WERI-Rb-1 (cell line): ENCODE measurements around the gene BCAP31.
"Not testable (repeated sequence)": the region's sequence is repeated elsewhere in the genome, so short reads cannot be mapped to it uniquely, and the experiment has no call there.

Source experiments
- DNase-seq: peaks from one replicate; pipeline ENCODE4 v3.0.0-alpha.2; 2020
- H3K27ac ChIP-seq: fragments of 250-450 bp; sonication (Bioruptor Pico); 2 replicates; pipeline ENCODE4 v1.5.1; 2020; ENCODE audit warnings: mild to moderate bottlenecking, moderate library complexity
- H3K27me3 ChIP-seq: fragments of 250-450 bp; sonication (Bioruptor Pico); 2 replicates; pipeline ENCODE4 v1.5.1; 2021; ENCODE audit warnings: mild to moderate bottlenecking, low read depth, moderate library complexity; ENCODE audit not compliant: insufficient read depth, severe bottlenecking
- H3K36me3 ChIP-seq: fragments of 250-450 bp; sonication (Bioruptor Pico); 2 replicates; pipeline ENCODE4 v1.5.1; 2020; ENCODE audit warnings: mild to moderate bottlenecking, moderate library complexity
- H3K4me3 ChIP-seq: 2 replicates; pipeline ENCODE4 v1.5.1; 2011; ENCODE audit warnings: low read depth, mild to moderate bottlenecking, control low read depth, low read length
- H3K9me3 ChIP-seq: fragments of 250-450 bp; sonication (Bioruptor Pico); 2 replicates; pipeline ENCODE4 v1.5.1; 2021; ENCODE audit warnings: mild to moderate bottlenecking, moderate library complexity; ENCODE audit not compliant: severe bottlenecking
- CTCF ChIP-seq: IDR thresholded peaks from 2 replicates; pipeline ENCODE4 v1.5.1; 2011; ENCODE audit warnings: low read depth, mild to moderate bottlenecking, control low read depth, inconsistent platforms, low read length

Gene BCAP31

GRCh38 chrX:153708415-153708814 lies 15.8 kb downstream of the BCAP31 start:
- no peaks in the 10 kb centered on the region for H3K9me3 ChIP-seq
- peak; percentile 93 for DNase-seq
- no peak overlapping the region for H3K4me3 ChIP-seq
- TF ChIP-seq CTCF = peak; percentile 85
- no peaks in the 10 kb centered on the region for H3K27me3 ChIP-seq
- no peak overlapping the region for H3K27ac ChIP-seq
- peaks cover 31% of the 10 kb centered on the region for H3K36me3 ChIP-seq

DNA sequence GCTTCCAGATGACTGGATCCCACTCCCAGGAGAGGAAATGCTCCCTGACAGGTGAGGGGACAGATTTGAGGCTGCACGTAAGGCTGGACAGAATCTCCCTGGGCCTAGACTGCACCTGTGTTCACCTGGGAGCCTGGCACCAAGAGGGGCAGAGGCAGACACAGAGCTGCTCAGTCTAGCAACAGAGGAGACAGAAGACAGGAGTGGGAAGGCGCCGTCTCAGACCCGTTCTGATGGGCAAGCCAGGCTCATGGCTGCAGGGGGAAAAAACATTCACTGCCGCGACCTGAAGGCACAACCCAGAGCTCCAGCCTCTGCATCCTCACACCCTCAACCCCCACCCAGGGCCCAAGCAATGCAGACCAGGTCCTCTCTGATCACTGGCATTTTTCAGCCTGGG lies 16.8 kb downstream of the BCAP31 start:
- H3K27ac ChIP-seq = no peak overlapping the region
- no peaks in the 10 kb centered on the region for H3K9me3 ChIP-seq
- H3K4me3 ChIP-seq = no peak overlapping the region
- no peak for DNase-seq
- peaks cover 30% of the 10 kb centered on the region for H3K36me3 ChIP-seq
- TF ChIP-seq CTCF = no peak
- no peaks in the 10 kb centered on the region for H3K27me3 ChIP-seq

GRCh38 chrX:153706799-153707198 lies 17.4 kb downstream of the BCAP31 start:
- no peak for DNase-seq
- peaks cover 30% of the 10 kb centered on the region for H3K36me3 ChIP-seq
- no peaks in the 10 kb centered on the region for H3K27me3 ChIP-seq
- no peak overlapping the region for H3K27ac ChIP-seq
- TF ChIP-seq CTCF = no peak
- no peak overlapping the region for H3K4me3 ChIP-seq
- no peaks in the 10 kb centered on the region for H3K9me3 ChIP-seq

DNA sequence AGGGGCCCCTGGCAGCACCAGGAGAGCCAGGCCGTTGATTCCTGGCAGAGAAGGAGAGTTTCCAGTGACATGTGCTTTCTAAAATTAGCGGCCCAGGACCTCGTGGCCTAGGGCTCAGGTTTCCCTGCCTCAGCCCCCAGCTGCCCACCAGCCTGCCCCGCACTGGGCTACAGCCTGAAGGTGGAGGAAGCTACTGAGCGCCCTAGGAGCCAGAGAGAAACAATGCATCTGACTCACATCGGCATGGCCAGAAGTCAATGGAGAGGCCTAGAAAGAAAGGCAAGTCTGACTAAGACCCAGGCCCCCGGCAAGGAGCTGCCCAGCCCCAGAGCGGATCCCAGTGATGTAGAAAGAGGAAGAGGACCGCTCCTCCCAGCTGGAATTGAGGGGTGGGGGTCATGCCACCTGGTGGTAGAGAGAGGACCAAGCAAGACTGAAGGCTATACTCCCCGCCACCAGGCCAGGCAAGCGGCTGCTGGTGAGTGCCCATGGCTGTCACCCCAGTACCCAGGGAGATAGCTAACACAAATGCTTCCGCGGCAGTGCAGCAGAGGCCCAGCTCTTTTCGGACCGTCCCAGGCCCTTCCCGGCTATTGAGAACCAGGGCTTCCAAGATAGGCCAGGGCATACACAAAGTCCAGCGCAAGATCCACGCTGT lies 18.7 kb downstream of the BCAP31 start:
- H3K36me3 ChIP-seq = peaks cover 27% of the 10 kb centered on the region
- not testable (repeated sequence) for H3K4me3 ChIP-seq, H3K27ac ChIP-seq, H3K27me3 ChIP-seq, H3K9me3 ChIP-seq, DNase-seq
- peak; percentile 42 for TF ChIP-seq CTCF

DNA sequence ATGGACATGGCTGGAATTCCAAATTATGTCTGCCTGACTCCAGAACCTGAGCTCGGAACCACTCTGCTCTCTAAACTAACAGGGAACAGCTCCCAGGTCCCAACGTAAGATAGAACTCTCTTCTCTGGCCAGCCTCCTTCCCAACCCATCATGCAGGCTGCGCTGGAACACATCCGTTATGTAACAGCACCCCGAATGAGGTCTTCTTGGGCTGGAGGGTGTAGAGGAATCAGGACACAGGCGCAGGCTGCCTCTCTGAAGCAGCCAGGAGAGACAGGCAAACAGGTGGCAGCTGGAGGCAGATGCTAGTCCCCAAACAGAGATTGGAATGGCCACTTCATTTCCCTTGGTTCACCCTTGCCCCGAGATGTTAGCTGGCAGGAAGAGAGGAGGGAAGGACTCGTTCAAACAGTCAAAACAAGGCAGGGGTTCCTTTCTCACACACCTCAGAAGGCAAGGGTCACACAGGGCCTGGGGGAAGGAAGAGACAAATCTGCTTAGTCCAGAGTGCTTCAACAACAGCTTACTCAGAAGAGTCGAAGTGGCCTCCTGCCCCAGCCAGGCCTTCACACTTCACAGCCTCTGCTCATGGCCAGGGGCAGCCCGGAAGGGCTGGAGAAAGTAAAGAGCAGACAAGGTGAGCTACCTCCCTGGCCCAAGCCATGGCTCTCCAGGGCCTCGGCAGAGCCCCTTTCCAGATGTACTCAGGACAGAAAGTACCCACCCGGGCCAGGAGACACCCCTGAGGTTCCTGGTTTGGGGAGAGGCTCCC lies 19.4 kb downstream of the BCAP31 start:
- H3K9me3 ChIP-seq, DNase-seq, H3K27me3 ChIP-seq, H3K4me3 ChIP-seq, H3K27ac ChIP-seq: not testable (repeated sequence)
- H3K36me3 ChIP-seq = peaks cover 29% of the 10 kb centered on the region

DNA sequence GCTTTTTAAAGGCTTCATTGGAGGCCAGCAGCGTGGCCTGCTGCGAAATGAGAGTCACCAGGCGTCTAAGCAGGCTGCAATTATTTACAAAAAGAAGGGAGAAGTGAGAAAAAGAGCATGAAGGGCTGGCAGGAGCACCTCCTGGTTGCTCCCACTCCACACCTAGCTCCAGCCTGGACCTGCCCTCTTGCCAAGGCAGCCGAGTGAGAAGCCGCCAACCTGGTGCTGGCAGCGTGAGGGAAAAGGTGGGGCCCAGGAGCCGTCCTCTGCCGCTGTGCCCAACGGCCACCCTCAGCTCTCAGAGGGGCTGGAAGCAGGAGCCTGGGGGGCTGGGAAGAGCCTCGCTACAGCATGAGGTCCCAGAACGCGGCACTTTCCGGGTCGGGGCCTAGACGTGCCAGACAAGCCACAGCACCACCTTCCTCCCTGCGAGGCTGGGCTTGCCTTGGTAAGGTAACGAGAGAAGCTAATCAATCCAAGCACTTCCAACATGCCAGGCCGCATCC lies 20.1 kb downstream of the BCAP31 start:
- Histone ChIP-seq H3K9me3 (no peaks in the 10 kb centered on the region), H3K4me3 (no peak overlapping the region), H3K27me3 (no peaks in the 10 kb centered on the region), H3K27ac (no peak overlapping the region), H3K36me3 (peaks cover 29% of the 10 kb centered on the region)
- no peak for TF ChIP-seq CTCF
- DNase-seq = no peak
